GM19324 (cell line): ENCODE data around the gene RALGPS2.

Source experiments
- ATAC-seq: cut with Tn5 transposase; IDR thresholded peaks from one replicate; pipeline ENCODE4 v1.9.1; 2021; ENCODE audit warnings: mild to moderate bottlenecking, moderate library complexity; ENCODE audit not compliant: unreplicated experiment, low FRiP score

Gene RALGPS2

GRCh38 chr1:178768423-178768822, 43.4 kb downstream of the RALGPS2 start:
- no peak for ATAC-seq

GRCh38 chr1:178772952-178773351, 47.9 kb downstream of the RALGPS2 start:
- ATAC-seq = no peak

GRCh38 chr1:178774263-178774662, 49.2 kb downstream of the RALGPS2 start:
- ATAC-seq = no peak

GRCh38 chr1:178776553-178776952, 51.5 kb downstream of the RALGPS2 start:
- no peak for ATAC-seq

DNA sequence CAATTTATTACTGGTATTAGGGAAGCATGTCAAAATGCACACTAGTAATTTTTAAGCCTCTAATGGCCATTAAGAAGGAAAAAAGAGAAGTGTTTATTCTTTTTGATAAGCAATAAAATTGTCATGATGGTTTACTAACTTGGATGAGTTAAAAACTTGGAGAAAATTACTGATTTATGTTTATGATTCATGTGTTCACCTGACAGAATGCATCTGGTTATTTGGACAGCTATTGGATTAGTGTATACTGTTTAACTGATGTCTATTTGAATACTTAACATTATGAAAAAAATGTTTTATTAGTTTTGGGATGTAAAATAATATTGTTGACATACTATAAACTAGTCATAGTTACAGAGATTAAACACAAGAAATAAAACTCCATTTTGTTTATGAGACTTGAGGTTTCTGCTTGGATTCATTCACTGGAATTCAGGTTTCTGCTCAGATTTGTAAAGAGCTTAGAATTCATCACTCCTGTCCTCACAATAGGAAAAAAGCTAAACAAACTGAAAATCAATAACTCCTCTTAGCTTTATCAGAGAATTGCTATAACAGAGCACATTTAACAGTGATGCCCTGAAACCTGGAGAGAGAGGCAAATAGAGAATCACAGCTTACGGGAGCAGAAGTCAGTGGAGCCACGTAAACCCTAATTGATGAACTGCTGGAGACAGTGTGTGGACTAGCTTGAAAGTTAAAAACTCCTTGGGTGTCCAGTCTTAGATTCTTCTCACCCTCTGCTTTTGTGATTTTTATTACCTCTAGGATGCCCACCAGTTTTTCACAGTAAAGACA, 56.7 kb downstream of the RALGPS2 start:
- no peak for ATAC-seq

DNA sequence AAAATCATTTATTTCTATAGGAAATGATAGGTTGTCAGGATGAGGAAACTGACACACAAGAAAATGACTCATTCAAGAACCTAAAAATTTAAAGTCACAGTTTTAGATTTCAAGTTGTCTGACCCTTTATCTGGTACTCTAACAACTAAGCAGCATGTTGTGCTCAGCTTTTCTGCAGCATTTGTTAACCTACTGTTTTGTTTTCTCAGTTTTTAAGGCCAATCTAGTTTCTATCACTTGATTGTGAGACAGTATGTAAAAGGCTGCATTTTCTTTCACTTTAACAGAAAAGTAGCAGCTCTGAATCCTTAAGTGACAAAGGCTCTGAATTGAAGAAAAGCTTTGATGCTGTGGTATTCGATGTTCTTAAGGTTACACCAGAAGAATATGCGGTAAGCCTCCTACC, 59.1 kb downstream of the RALGPS2 start:
- ATAC-seq = no peak

GRCh38 chr1:178792394-178792793, 67.3 kb downstream of the RALGPS2 start:
- ATAC-seq = no peak

- ATAC-seq = no peak
Measured at GRCh38 chr1:178796013-178796412, 71.0 kb downstream of the RALGPS2 start.

GRCh38 chr1:178797590-178797989, 72.5 kb downstream of the RALGPS2 start:
- ATAC-seq = no peak

- no peak for ATAC-seq
Measured at GRCh38 chr1:178798232-178798861, 73.3 kb downstream of the RALGPS2 start.

DNA sequence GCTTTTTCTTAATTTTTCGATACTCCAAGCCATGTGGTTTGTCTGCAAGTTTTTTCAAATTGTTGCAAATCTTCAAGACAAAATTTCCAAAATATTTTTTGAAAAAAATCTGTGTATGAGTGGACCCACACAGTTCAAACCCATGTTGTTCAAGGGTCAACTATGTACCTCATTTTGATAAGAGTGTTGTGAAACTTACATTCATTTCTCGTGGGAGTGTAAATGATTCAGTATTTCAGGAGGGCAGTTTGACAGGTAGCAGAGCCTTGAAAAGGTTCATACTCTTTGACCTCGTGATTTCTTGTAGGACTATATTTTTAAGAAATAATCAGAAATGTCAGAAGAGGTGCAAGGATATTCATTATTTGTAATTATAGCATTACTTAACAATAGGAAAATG, 77.8 kb downstream of the RALGPS2 start:
- no peak for ATAC-seq

DNA sequence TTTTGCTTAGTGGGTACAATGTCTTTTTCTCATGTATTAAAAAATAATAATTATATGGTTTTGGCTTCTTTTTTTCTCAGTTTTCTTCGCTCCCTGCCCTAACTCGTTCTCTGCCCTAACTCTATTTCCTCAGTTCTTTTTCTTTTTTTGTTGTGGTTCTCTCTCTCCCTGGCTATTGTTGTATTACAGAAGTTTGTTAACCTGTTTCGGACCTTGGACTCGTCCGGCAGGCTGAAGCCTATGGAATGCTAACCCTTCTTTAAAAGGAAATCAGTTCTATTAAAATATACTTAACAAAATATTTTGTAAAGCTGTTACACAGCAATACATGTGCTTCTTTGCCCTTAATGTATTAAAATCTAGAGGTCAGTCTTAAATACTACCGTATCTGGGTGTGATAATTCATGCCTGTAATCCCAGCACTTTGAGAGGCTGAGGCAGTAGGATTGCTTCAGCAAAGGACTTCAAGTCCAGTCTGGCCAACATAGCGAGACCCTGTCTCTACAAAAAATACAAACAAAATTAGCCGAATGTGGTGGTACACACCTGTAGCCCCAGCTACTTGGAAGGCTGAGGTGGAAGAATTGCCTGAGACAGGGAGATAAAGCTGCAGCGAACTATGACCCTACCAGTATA, 81.7 kb downstream of the RALGPS2 start:
- ATAC-seq = no peak

DNA sequence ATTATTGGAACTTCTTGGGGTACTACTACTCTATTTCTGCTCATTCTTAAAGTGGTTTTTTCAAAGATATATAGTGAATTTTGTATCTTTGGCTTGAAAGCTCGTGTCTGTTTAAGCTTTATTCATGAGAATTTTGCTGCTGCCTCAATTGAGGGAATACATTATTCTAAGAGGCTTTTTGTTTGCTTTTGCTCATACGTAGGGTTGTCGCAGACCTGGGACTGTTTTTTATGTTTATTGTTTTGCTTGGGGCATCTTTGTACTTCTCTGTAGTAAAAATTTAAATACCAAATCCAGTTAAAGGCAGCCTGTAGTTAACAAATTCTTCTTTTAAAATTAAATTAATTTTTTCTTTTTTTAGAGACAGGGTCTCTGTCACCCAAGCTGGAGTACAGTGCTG, 83.5 kb downstream of the RALGPS2 start:
- ATAC-seq = no peak

GRCh38 chr1:178810585-178810984, 85.5 kb downstream of the RALGPS2 start:
- ATAC-seq = no peak

GRCh38 chr1:178818416-178818815, 93.4 kb downstream of the RALGPS2 start:
- ATAC-seq = no peak

- no peak for ATAC-seq
Measured at GRCh38 chr1:178819123-178819522, 94.1 kb downstream of the RALGPS2 start.

DNA sequence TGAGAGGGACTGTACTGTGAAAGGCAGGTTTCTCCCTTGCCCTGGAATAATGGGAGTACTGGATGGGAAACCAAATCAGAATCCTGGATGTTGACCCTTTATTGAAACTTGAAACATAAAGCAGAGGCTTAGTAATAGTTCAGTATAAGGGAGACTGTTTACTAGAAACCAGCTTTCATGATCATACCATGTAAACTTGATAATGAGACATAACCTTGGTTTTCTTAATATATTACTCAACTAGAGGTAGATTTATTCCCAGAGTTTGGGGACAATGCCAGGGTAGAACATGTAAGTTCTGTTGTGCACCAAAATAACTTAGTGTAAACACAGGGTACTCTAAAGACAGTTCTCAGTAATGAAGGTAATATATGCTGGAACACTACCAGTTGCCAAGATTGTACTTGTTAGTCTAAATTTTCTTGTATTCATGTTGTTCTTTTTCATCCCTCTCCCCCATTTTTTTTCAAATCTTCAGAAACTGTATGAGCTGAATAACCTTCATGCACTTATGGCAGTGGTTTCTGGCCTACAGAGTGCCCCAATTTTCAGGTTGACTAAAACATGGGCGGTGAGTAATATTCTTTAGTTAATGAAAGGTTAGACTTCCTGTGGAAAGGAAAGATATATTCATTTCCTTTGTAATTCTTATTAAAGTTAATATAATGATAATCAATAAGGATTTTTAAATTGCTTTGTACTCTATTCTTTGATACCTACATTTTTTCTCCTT, 96.3 kb downstream of the RALGPS2 start:
- no peak for ATAC-seq

DNA sequence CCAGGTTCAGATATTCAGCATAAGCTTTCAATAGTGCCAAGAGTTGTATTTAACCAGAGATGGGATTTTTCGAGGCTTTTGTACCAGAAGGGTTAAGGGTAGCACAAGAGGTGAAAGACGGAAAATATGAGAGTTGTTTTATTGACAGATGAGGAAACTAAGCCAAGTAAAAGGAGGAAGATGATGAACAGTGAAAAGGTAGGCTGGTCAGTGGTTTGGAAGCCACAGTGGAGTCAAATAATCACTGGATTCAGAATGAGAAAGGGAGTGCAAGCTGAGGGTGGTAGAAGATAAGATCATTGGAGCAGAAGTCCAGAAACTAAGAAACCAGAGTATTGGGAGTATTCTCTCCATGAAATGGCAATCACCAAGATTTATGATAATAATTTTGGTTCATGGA, 100.1 kb downstream of the RALGPS2 start:
- ATAC-seq = no peak

DNA sequence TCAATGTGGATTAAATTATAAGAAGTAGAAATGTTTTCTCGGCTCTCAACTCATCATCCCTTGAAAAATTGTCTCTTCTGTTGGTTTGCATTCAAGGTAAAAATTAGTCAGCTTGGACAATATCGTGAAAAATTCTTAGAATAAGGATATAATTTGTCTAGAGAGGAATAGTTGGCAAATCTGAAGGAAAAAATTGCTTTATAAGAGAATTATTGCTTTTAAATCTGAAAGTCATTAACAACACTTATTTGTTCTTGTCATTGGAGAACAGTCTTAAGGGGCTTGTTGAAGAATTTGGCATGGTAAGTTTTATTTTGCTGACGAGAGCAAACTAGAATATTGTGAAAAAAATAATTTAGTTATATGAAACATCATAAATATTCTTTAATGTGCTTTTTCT, 119.4 kb downstream of the RALGPS2 start:
- ATAC-seq = no peak

DNA sequence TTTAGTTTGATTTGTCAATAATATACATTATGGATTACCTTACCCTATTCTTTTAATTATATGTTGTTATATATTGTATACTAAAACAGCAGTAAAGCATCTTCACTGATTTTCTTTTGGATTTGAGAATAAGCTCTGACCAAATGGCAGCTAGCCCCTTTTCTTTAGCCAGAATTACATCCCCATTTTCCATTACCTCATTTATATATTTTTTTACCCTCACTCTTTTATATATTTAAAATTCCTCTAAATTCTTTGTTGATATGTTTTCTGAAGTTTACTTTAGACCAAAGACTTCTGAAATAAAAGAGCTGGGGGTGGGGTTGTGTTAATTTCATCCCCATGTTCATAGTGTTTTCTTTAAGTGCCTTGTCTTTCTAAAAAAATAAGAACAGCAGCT, 121.3 kb downstream of the RALGPS2 start:
- no peak for ATAC-seq

DNA sequence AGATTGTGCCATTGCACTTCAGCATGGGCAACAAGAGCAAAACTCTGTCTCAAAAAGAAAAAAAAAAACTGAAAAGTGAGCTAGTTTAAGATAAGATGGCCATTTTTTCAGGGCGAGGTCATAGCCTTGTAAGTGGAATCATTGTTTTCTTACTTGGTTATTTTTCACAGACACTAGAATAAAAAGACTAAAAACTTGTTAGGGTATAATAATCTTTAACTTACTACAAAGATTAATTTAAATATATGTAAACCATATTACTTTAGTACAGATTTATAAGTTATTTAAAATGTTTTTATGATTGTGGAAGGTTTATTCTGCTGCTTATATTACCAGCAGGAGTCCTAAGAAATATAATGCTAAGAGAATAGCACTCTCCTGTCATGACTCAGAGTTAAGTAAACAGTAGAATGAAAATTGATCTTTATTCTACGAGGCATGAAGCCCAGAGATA, 122.4 kb downstream of the RALGPS2 start:
- no peak for ATAC-seq
